GM12872 (cell line): ENCODE results near the gene ATXN1.

Source experiments
- CTCF ChIP-seq: IDR thresholded peaks from 3 replicates; pipeline ENCODE4 v1.5.1; 2011; ENCODE audit warnings: low read depth, mild to moderate bottlenecking, low read length, moderate library complexity; ENCODE audit not compliant: insufficient read depth

ATXN1 gene

GRCh38 chr6:16397623-16398022, 363.6 kb downstream of the ATXN1 start:
- TF ChIP-seq CTCF, result no peak

GRCh38 chr6:16396497-16397319, 364.6 kb downstream of the ATXN1 start:
- no peak for TF ChIP-seq CTCF

GRCh38 chr6:16394632-16395031, 366.6 kb downstream of the ATXN1 start:
- no peak for TF ChIP-seq CTCF

GRCh38 chr6:16393326-16393725, 367.9 kb downstream of the ATXN1 start:
- TF ChIP-seq CTCF, result no peak

GRCh38 chr6:16392010-16392409, 369.2 kb downstream of the ATXN1 start:
- no peak for TF ChIP-seq CTCF

- TF ChIP-seq CTCF, result no peak
Measured at GRCh38 chr6:16391451-16391912, 369.8 kb downstream of the ATXN1 start.

- TF ChIP-seq CTCF, result no peak
Measured at GRCh38 chr6:16389642-16390041, 371.6 kb downstream of the ATXN1 start.
